Heart left ventricle (tissue), 13 donors: ENCODE measurements around the gene GDA.

Source experiments
- POLR2A ChIP-seq, 2 donors: fragments of 450-650 bp; IDR thresholded peaks; one replicate each; pipeline ENCODE4 v1.6.1; 2017; ENCODE audit warnings: antibody characterized with exemption in 2 of 2, mild to moderate bottlenecking in 2 of 2, moderate library complexity in 2 of 2
- TF ChIP-seq, protein P1 (sequence below), 12 donors: fragments of 200-600 bp; sonication (generic) in 4 of 12; IDR thresholded peaks; one replicate each; pipeline versions ENCODE4 v1.5.0 to v1.8.0; 2018 to 2022; ENCODE audit warnings: antibody characterized with exemption in 12 of 12, mild to moderate bottlenecking in 5 of 12
- donor health status: ischemic (EF 13 %, LVEDD 7.1; RV severe dilation, severe dysfunction).
- donor health status: DM: no; HTN: yes; CAD: no.
- donor health status: DM: no; HTN: no; CAD: no.
- donor health status: ischemic (EF 25% LVEDD 6.9; RV normal size, moderate dysfunction).
- donor health status: ischemic (EF 25% LVEDD 5.7; RV mildly dilated, moderate dysfunction).
- donor health status: ischemic (EF 35%, LVEDD 5.7; RV mildly dilated, moderate dysfunction).
- donor health status: nonischemic (EF 11% LVEDD 7.7; RV severe dilation, severe dysfunction).
- donor health status: DM: yes; HTN: yes; CAD: no.
- donor health status: PGD.
- donor health status: ischemic (EF 29% LVEDD 5.4; RV normal size, mild dysfunction).
- donor health status: nonischemic (EF 23%, LVEDD 6.1; RV moderate dilation, normal function).

DNA sequence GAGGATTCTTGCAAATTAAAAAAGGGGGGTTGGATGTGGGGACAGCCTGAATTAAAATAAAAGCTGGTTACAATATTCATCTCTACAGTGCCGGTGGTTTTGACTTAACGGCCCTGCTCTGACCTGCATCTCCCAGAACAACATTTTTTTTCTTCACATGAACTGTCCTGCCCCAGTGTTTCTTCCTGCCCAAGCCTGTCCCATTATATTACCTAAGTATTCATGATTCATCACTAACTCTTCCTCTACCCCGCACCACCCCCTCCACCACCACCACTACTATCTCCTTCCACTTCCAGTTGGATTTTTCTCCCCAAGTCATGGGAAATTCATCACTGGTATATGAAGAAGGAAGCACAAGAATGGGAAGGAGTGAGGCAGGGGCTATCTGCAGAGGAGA, 125.7 kb downstream of the GDA start:
- TF ChIP-seq, protein P1, sequence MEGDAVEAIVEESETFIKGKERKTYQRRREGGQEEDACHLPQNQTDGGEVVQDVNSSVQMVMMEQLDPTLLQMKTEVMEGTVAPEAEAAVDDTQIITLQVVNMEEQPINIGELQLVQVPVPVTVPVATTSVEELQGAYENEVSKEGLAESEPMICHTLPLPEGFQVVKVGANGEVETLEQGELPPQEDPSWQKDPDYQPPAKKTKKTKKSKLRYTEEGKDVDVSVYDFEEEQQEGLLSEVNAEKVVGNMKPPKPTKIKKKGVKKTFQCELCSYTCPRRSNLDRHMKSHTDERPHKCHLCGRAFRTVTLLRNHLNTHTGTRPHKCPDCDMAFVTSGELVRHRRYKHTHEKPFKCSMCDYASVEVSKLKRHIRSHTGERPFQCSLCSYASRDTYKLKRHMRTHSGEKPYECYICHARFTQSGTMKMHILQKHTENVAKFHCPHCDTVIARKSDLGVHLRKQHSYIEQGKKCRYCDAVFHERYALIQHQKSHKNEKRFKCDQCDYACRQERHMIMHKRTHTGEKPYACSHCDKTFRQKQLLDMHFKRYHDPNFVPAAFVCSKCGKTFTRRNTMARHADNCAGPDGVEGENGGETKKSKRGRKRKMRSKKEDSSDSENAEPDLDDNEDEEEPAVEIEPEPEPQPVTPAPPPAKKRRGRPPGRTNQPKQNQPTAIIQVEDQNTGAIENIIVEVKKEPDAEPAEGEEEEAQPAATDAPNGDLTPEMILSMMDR (IDR thresholded peaks at IDR 0.05): no peak
- no peak for TF ChIP-seq POLR2A (IDR thresholded peaks at IDR 0.05)
